22Rv1 (cell line): ENCODE results near the gene ARMC9.

ENCODE experiments used
- CTCF ChIP-seq: fragments of 450-650 bp; IDR thresholded peaks from 2 replicates; pipeline ENCODE4 v1.5.1; 2017; ENCODE audit warnings: mild to moderate bottlenecking
- ZFX ChIP-seq: fragments of 450-650 bp; IDR thresholded peaks from 2 replicates; pipeline ENCODE4 v1.6.1; 2017; ENCODE audit warnings: antibody characterized with exemption, borderline replicate concordance

DNA sequence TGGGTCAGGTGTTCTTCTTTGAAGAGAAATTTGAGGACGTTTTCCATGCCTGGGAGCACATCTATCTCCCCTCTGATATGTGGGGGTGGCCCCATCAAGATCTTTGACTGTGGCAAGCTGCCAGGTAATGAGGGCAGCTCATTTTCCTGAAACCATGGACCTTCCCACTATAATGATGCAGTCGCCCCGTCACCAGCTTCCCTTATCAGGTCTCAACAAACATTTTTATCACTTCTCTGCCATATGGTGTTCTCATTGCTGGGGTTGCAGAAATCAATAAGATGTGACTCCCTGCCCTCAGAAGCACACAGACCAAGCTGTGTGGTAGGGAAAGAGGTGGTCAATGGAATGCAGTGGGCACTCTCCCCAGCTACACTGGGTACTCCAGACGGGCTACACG, 148.7 kb downstream of the ARMC9 start:
- TF ChIP-seq CTCF: no peak
- TF ChIP-seq ZFX: no peak
